Stimulated activated CD4-positive, alpha-beta T cell treated with anti-CD3 and anti-CD28 coated beads, Interleukin-1b, Interleukin-23, amount 100 ng/mL, for 1 hour (primary cell): ENCODE measurements around the gene ANAPC10.
"Not testable (repeated sequence)": the region's sequence is repeated elsewhere in the genome, so short reads cannot be mapped to it uniquely, and the experiment has no call there.

Experiments
- DNase-seq, 2 donors: peaks; one replicate each; pipeline ENCODE4 v3.0.0-alpha.2; 2020; ENCODE audit warnings: low read depth in 2 of 2

ANAPC10 gene

DNA sequence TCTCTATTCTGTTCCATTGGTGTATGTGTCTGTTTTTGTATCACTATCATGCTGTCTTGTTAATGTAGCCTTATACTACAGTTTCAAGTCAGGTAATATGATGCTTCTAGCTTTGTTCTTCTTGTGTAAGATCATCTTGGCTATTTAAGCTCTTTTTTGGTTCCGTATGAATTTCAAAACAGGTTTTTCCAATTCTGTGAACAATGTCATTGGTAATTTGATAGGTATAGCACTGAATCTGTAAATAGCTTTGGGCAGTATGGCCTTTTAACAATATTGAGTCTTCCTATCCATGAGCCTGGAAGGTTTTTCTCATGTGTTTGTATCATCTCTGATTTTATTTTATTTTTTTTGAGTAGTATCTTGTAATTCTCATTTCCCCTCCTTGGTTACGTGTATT, 94.3 kb downstream of the ANAPC10 start:
- no peak for DNase-seq

GRCh38 chr4:145001635-145002034, 96.4 kb downstream of the ANAPC10 start:
- no peak for DNase-seq

DNA sequence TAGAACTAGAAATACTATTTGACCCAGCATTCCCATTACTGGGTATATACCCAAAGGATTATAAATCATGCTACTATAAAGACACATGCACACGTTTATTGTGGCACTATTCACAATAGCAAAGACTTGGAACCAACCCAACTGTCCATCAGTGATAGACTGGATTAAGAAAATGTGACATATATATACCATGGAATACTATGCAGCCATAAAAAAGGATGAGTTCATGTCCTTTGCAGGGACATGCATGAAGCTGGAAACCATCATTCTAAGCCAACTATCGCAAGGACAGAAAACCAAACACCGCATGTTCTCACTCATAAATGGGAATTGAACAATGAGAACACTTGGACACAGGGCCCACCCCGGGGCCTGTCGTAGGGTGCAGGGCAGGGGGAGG, 97.3 kb downstream of the ANAPC10 start:
- not testable (repeated sequence) for DNase-seq

- DNase-seq, result no peak
Measured at GRCh38 chr4:144989306-144989705, 108.7 kb downstream of the ANAPC10 start.

GRCh38 chr4:144985531-144985930, 112.5 kb downstream of the ANAPC10 start:
- no peak for DNase-seq

- no peak for DNase-seq
Measured at GRCh38 chr4:144985014-144985413, 113.0 kb downstream of the ANAPC10 start.

DNA sequence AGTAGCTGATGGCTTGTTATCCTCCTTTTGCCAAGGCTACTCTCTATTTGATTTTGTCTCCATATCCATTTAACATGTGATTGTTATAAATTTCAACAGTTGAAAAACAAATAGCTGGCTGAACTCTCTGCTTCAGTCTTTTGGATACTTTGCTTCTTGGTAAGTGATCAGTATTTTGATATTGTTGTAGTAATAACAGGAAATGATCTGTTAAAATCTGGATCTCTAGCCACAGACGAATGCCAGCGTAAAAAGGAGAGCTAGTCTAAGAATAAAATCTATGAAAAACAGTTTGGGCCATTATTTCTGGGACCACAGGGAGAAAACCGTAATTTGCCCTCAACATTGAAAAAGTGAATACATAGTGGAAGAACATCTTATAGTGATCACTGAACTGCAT, 113.8 kb downstream of the ANAPC10 start:
- DNase-seq, result no peak

- DNase-seq, result no peak
Measured at GRCh38 chr4:144975718-144976117, 122.3 kb downstream of the ANAPC10 start.

DNA sequence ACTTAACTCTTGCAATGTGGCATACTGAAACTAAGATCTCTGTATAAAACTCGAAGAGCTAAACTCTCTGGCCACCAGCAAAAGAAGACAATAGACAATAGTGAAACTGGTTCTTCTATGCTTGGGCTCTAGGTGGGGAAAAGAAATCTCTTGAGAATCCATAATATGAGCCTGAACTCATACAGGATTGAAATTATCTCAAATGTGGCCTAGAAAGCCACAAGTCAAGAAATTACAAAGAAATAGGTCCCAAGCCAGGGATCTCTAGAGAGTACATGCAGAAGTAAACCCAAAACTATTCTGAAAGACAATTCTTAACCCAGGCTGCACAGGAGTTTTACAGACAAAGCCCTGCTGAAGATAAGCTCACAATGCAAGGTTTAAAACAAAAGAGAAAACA, 127.4 kb downstream of the ANAPC10 start:
- DNase-seq, result no peak

DNA sequence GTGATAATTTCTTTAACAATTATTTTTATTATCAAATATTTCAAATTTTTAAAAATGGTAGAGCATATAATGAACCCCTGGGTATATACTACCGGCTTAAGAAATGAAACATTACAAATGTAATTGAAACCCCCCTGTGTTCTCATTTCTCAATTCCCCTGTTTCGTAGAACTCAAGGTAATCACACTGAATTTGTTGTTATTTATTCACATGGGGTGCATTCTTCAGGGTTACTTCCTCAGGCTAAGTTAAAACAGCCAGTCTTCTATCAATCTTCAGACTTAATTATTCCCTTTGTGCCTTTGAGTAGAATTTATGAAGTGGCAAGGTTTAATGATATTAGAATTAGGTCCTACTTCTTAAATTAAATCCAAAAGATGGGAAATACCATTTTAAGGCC, 128.2 kb downstream of the ANAPC10 start:
- no peak for DNase-seq

DNA sequence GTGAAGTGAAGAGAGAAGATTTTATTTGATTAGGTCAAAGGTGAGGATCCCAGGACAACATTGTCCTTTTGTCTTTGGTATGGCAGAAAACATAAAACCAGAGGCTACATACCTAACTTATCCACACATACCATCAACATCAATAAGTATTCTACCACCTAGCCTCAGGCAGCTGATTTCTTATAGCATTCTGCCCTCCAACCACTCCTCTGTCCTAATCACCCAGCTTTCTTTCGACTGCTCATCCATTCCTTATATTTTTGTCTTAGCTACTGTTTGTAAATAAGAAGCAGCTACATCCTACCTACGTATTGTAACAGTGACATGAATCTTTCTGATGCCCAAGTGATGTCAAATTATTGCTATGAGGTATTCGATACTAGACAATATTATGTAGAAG, 129.4 kb downstream of the ANAPC10 start:
- no peak for DNase-seq

GRCh38 chr4:144967161-144967560, 130.8 kb downstream of the ANAPC10 start:
- DNase-seq, result no peak

GRCh38 chr4:144962300-144962699, 135.7 kb downstream of the ANAPC10 start:
- no peak for DNase-seq

- no peak for DNase-seq
Measured at GRCh38 chr4:144955104-144955503, 142.9 kb downstream of the ANAPC10 start.

DNA sequence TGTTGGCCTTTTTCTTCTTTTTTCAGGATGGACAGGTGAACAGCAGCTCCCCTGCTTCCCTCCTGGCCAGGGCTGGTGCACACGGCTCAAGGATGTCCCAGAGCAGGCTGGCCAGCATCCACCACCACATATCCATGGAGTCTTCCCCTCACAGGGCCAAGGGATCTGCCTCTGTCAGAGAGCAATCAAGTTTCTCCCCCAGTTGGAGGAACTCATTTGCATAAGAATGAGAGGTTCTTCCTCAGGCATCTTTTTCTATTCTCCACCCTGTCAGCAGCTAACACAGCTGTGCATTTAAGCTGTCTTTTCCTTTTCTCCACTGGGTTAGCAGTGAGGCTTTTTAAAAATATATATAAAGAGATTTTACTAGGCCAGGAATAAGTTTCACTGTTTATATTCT, 143.8 kb downstream of the ANAPC10 start:
- no peak for DNase-seq

DNA sequence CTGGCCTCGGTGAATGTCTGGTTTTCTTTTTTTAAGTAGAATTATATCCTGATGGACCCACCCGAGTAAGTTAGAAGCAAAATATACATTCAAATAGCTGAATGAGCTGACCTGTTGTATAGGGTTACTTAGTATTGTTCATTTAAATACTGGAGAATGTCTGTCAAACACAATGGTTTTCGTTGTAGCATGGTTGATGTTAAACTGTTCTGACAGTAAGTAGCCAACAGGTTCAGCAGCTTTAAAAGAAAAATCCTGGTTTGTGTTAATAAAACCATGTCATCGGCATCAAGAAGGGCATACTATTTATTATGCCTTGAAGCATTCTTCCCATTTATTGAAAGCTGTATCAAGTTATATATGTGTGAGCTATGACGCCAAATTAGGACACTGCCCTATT, 149.6 kb downstream of the ANAPC10 start:
- no peak for DNase-seq

GRCh38 chr4:144948009-144948408, 150.0 kb downstream of the ANAPC10 start:
- no peak for DNase-seq
